C4-2B (cell line): ENCODE results near the gene FOSB.

Experiments used
- CTCF ChIP-seq: fragments of 450-650 bp; conservative IDR thresholded peaks from 2 replicates; pipeline ENCODE4 v1.5.1; 2017; ENCODE audit warnings: mild to moderate bottlenecking
- ZFX ChIP-seq: fragments of 450-650 bp; IDR thresholded peaks from 2 replicates; pipeline ENCODE4 v1.6.1; 2017

GRCh38 chr19:45505996-45506245, 38.1 kb downstream of the FOSB start:
- no peak for TF ChIP-seq CTCF
- TF ChIP-seq ZFX = no peak
